ENCODE data around the gene TRPC6. TPM values are rescaled to one million over a fixed set of nuclear protein-coding genes. Genes with fewer than 3 reads are reported as not detected.

TRPC6 gene
- total RNA-seq, 1 experiment from 2014 or later = 1.3 TPM

- POLR2A ChIA-PET = no interaction called here
- Mint-ChIP-seq H3K9me3 (no peaks in the 10 kb centered on the region), H3K27ac (no peak overlapping the region), H3K4me3 (no peak overlapping the region), H3K36me3 (no peaks in the 10 kb centered on the region), H3K4me1 (peaks cover 20% of the 10 kb centered on the region), H3K27me3 (ENCODE audit: low read depth) (no peaks in the 10 kb centered on the region)
- ATAC-seq (no peak), DNase-seq (ENCODE audit: low spot score) (no peak)
- CTCF ChIA-PET = no interaction called here
- TF ChIP-seq SOX15 (CRISPR knock-in tag; IDR thresholded peaks at IDR 0.05) (no peak), CDX4 (CRISPR knock-in tag; IDR thresholded peaks at IDR 0.05; ENCODE audit: borderline replicate concordance) (no peak), ZBTB43 (CRISPR knock-in tag; IDR thresholded peaks at IDR 0.05) (no peak)
Observed at GRCh38 chr11:101475699-101476098, 108.1 kb downstream of the TRPC6 start.

- H3K36me3 Mint-ChIP-seq = no peaks in the 10 kb centered on the region
- ChIA-PET POLR2A (no interaction called here), CTCF (no interaction called here)
- peaks cover 20% of the 10 kb centered on the region for H3K4me1 Mint-ChIP-seq
- H3K27me3 Mint-ChIP-seq (ENCODE audit: low read depth) = no peaks in the 10 kb centered on the region
- DNase-seq (ENCODE audit: low spot score) (no peak), ATAC-seq (no peak)
- no peak overlapping the region for H3K4me3 Mint-ChIP-seq
- no peaks in the 10 kb centered on the region for H3K9me3 Mint-ChIP-seq
- no peak overlapping the region for H3K27ac Mint-ChIP-seq
- TF ChIP-seq ETV6 (CRISPR knock-in tag; IDR thresholded peaks at IDR 0.05) (no peak), STAT6 (CRISPR knock-in tag; conservative IDR thresholded peaks at IDR 0.05; ENCODE audit: low read depth) (no peak), ZNF512 (CRISPR knock-in tag; IDR thresholded peaks at IDR 0.05; ENCODE audit: borderline replicate concordance) (no peak), NFE2L1 (CRISPR knock-in tag; IDR thresholded peaks at IDR 0.05) (no peak), ZNF263 (CRISPR knock-in tag; IDR thresholded peaks at IDR 0.05; ENCODE audit: low read depth) (no peak), ZBTB43 (CRISPR knock-in tag; IDR thresholded peaks at IDR 0.05) (no peak), MLX (CRISPR knock-in tag; IDR thresholded peaks at IDR 0.05) (no peak), ARID4B (CRISPR knock-in tag; IDR thresholded peaks at IDR 0.05; ENCODE audit: borderline replicate concordance) (no peak), NFATC4 (CRISPR knock-in tag; IDR thresholded peaks at IDR 0.05) (no peak), ATF3 (CRISPR knock-in tag; conservative IDR thresholded peaks at IDR 0.05) (no peak), RORB (CRISPR knock-in tag; IDR thresholded peaks at IDR 0.05) (no peak), ZNF281 (CRISPR knock-in tag; IDR thresholded peaks at IDR 0.05) (no peak), CDX4 (CRISPR knock-in tag; IDR thresholded peaks at IDR 0.05; ENCODE audit: borderline replicate concordance) (no peak), ZNF671 (CRISPR knock-in tag; IDR thresholded peaks at IDR 0.05) (no peak), IRF2 (CRISPR knock-in tag; IDR thresholded peaks at IDR 0.05; ENCODE audit: borderline replicate concordance, low read depth) (no peak), JUN (CRISPR knock-in tag; IDR thresholded peaks at IDR 0.05) (no peak)
Observed at GRCh38 chr11:101474666-101475065, 109.1 kb downstream of the TRPC6 start.

All from WTC11 (cell line).